GM19025 (cell line): ENCODE measurements around the gene TSFM.
"Not testable (repeated sequence)": the region's sequence is repeated elsewhere in the genome, so short reads cannot be mapped to it uniquely, and the experiment has no call there.

ENCODE experiments used
- ATAC-seq: cut with Tn5 transposase; IDR thresholded peaks from one replicate; pipeline ENCODE4 v1.9.1; 2021; ENCODE audit warnings: mild to moderate bottlenecking, low read depth, moderate library complexity; ENCODE audit not compliant: unreplicated experiment

TSFM gene

GRCh38 chr12:57813111-57813970 is 30.8 kb downstream of the TSFM start:
- ATAC-seq = no peak

- ATAC-seq = no peak
Observed at GRCh38 chr12:57813971-57814772, 31.6 kb downstream of the TSFM start.

DNA sequence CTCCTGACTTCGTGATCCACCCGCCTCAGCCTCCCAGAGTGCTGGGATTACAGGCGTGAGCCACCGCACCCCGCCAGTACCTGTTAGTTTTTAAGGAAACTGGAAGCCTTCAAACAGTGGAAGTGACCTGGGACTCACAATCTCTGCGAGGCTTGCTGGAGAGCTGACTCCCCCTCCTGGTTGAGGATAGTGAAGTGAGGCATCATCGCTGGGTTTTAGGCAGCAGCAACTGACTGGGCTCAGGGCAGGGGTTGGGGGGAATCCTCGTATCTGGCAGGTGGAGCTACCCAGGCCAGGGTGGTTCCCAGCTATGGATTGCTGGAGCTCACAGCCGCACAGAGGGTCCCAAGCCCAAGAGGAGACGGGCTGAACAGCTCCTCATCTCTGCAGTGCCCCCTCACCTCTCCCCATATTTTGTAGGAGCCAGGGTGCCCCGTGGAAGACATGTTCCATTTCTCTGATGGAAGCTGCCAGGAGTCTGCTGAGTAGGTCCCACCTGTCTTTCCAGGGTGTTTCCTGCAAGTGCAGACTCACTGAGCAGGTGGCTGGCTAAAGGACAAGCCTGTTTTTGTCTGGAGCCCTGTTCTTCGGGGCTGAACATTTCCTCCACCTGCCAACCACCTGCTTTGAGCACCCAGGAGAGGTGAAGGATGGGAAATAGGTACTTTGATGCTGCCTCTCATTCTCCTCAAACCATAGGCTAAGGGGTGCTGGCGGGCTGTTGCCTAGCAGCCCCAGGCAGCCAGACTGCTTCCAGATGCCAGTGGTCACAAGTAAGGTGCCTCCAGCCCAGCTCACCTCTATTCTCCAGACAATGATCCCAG is 32.8 kb downstream of the TSFM start:
- ATAC-seq = no peak

GRCh38 chr12:57816001-57816854 is 33.6 kb downstream of the TSFM start:
- ATAC-seq = no peak

- ATAC-seq = no peak
Observed at GRCh38 chr12:57816855-57817151, 34.2 kb downstream of the TSFM start.

GRCh38 chr12:57817261-57817989 is 34.8 kb downstream of the TSFM start:
- ATAC-seq = no peak

- ATAC-seq = not testable (repeated sequence)
Observed at GRCh38 chr12:57817990-57818331, 35.4 kb downstream of the TSFM start.

DNA sequence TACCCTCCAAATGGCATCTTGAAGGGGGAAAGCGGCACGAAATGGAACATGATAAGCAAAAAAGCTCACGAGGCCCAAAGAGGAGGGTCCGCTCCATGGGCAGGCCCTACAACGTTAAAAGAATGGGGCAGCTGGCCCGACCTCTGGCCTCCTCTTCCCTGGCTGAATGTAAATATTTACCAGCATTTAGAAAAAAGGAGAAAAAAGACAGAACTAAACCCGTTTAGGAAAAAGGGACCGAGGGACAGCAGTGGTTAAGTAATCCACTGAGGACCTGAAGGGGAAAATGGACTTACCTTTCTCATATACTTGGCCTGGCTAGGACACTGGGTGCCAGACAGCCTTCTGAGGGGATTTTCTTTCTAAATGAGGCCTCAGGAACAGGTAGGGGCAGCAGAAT is 37.5 kb downstream of the TSFM start:
- not testable (repeated sequence) for ATAC-seq

DNA sequence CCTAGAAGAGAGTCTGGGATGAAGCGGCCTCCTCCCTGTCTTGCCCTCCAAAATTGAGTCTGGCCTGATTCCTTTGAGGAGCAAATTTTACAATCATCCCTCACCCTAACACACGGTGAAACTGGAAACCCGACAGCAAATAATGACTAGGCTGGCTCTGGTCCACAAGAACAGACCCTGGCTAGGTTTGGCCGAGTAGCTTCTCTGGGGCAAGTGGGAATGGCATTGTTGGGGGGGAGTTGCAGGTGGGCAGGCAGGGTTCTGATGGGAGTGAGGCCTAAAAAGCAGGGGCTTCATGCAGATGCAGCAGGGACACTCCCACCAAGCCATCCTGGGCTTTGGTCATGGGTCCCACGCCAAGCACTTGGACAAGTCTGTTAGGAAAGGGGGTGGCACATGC is 38.4 kb downstream of the TSFM start:
- ATAC-seq = not testable (repeated sequence)

DNA sequence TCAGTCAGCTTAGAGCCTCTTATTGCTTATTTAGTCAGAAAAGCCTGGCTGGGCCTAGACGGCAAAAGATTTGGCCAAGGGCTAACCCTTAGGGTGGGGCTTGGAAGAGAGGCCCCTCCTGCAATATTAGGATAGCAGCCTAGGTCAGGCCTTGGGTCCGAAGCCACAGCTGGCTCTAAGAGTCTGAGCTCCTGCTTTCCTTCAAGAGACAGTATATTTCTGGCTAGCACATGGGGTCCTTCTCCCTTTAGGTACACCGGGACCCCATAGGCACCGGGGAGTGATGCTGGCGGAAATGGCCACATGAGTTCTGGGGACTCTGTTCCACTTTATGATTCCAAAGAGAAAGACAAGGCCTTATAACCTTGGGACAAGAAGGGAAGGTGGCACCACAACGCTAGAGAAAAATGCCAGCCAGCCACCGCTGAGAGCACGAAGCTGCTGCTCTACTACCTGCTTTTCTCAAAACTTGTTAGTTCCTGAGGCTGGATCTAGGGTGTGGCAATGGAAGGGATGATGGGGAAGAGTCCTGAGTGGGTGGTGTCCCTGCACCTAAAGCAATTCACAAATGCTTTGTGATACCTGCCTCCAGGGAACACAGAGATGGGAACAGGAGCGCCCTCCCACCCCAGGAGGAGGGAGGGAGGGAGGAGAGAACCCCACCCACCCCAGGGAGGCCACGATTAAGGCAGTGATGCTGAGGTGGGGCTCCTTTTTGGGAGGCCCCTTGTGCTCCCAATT is 39.1 kb downstream of the TSFM start:
- no peak for ATAC-seq

GRCh38 chr12:57822392-57823130 is 40.0 kb downstream of the TSFM start:
- no peak for ATAC-seq

- no peak for ATAC-seq
Observed at GRCh38 chr12:57823131-57823907, 40.7 kb downstream of the TSFM start.

DNA sequence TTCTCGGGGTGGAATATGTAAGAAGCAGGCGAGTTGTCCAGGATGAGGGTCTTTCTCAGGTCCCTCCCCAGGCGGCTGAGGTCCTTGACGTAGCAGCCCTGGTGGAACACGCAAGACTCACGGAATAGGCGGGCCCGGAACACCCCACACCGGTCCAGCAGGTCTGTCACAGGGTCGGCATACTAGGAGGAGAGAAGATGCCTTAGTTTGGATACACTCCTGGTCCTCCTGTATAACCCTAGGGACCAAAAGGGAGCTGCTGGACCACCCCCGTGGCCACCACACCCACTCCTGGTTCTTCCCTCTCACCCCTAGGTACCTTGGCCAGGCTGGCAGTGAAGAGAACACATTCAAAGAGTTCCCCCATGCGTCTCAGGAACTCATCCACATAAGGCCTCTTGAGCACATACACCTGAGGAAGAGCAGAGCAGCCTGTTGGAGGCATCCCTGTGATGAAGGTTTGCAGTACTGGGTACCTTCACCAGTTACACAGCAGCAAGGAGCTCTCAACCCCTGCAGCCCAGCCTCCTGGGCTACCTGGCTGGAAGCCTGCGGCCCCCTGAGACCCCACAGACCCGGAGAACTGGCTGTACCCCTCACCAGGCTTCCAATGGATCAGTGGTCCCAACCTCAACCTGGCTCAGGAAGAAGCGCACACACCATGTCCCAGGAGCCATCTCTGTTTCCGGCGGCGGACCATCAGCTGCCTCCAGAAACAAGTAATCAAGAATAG is 41.5 kb downstream of the TSFM start:
- no peak for ATAC-seq

- ATAC-seq = no peak
Observed at GRCh38 chr12:57825451-57825850, 42.9 kb downstream of the TSFM start.

DNA sequence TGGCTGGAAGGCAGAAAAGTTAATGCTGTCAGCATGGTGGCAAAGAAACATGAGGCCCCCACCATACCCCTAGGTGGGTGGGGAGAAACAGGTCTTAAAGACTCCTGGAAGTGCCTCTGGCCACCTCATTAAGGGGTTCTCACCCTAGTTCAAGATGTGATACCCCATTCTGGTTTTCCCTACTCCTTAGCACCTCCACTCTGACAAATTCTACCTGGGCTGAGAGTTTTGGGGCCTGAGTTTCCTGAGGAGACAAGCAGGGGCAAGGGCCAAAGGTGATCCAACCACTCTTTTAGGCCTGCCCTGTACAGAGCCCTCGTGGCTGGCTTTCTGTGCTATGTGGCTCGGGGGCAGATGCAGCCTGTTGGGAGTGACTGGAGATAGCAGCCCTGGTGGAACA is 43.8 kb downstream of the TSFM start:
- ATAC-seq = no peak

DNA sequence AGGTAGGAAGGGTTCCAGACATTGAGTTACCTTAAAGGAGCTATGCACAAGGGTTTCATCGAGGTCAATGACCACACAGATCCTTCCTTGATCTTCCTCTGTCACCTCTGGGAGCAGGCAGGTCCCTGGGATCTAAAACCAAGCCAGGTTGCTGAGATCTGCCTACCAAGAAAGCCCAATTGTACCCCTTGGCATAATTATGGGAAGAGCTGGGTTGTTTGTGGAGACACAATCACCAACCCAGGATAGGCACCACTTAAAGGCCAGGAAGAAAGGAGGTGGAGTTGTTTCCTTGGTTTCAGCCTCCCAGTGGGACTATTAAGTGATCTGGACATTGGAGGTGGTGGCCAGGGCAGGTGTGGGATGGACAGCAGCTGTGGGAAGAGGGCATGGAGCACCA is 44.4 kb downstream of the TSFM start:
- ATAC-seq = no peak
